ENCODE results near the gene KLHL22.

DNA sequence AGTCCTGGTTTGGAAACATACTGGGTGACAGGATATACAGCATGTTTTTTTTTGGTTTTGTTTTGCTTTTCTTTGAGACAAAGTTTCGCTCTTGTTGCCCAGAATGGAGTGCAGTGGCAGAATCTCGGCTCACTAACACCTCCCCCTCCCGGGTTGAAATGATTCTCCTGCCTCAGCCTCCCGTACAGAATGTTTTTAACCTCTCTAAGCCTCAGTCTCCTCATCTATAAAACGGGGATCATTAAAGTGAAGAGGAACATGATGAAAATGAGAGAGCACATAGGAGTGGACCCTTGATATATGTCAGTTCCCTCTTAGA lies 29.9 kb downstream of the KLHL22 start:
- TF ChIP-seq, protein P1, sequence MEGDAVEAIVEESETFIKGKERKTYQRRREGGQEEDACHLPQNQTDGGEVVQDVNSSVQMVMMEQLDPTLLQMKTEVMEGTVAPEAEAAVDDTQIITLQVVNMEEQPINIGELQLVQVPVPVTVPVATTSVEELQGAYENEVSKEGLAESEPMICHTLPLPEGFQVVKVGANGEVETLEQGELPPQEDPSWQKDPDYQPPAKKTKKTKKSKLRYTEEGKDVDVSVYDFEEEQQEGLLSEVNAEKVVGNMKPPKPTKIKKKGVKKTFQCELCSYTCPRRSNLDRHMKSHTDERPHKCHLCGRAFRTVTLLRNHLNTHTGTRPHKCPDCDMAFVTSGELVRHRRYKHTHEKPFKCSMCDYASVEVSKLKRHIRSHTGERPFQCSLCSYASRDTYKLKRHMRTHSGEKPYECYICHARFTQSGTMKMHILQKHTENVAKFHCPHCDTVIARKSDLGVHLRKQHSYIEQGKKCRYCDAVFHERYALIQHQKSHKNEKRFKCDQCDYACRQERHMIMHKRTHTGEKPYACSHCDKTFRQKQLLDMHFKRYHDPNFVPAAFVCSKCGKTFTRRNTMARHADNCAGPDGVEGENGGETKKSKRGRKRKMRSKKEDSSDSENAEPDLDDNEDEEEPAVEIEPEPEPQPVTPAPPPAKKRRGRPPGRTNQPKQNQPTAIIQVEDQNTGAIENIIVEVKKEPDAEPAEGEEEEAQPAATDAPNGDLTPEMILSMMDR (conservative IDR thresholded peaks at IDR 0.05; ENCODE audit: low read depth, low read length) = no peak
- no peak for TF ChIP-seq POLR2A (IDR thresholded peaks at IDR 0.05; ENCODE audit: low read depth, low read length)
- TF ChIP-seq SMC3 (IDR thresholded peaks at IDR 0.05; ENCODE audit: low read depth, low read length) = no peak
- TF ChIP-seq NFE2L2 (IDR thresholded peaks at IDR 0.05; ENCODE audit: low read depth, low read length) = no peak
- no peak for TF ChIP-seq MXI1 (IDR thresholded peaks at IDR 0.05; ENCODE audit: borderline replicate concordance, low read depth, low read length)
- no peak for TF ChIP-seq MAZ (IDR thresholded peaks at IDR 0.05; ENCODE audit: borderline replicate concordance, low read depth, low read length)

Data from IMR-90 (cell line).